HG03565 (cell line): ENCODE measurements around the gene GALNT7.

Source experiments
- ATAC-seq: cut with Tn5 transposase; IDR thresholded peaks from one replicate; pipeline ENCODE4 v1.9.1; 2021; ENCODE audit warnings: mild to moderate bottlenecking, moderate library complexity; ENCODE audit not compliant: unreplicated experiment

Gene GALNT7

GRCh38 chr4:173334085-173334890 is 165.7 kb downstream of the GALNT7 start, which contains the start of gene HMGB2:
HMGB2 (minus strand) TSS chr4:173334358; CDS start chr4:173333649, 709 bp downstream.
- peak; percentile 89 for ATAC-seq

- peak; percentile 27 for ATAC-seq
Observed at GRCh38 chr4:173334891-173335752, 166.5 kb downstream of the GALNT7 start.

- no peak for ATAC-seq
Observed at GRCh38 chr4:173337463-173337862, 168.9 kb downstream of the GALNT7 start.

- no peak for ATAC-seq
Observed at GRCh38 chr4:173343832-173344397, 175.3 kb downstream of the GALNT7 start.

- peak; percentile 51 for ATAC-seq
Observed at GRCh38 chr4:173345648-173346047, 177.0 kb downstream of the GALNT7 start.

- ATAC-seq, result no peak
Observed at GRCh38 chr4:173346074-173346473, 177.5 kb downstream of the GALNT7 start.

- ATAC-seq, result no peak
Observed at GRCh38 chr4:173347467-173347866, 178.9 kb downstream of the GALNT7 start.

- no peak for ATAC-seq
Observed at GRCh38 chr4:173357939-173358338, 189.3 kb downstream of the GALNT7 start.

GRCh38 chr4:173360587-173361221 is 192.1 kb downstream of the GALNT7 start:
- ATAC-seq, result no peak

GRCh38 chr4:173362666-173363065 is 194.1 kb downstream of the GALNT7 start:
- no peak for ATAC-seq

GRCh38 chr4:173365359-173365996 is 196.9 kb downstream of the GALNT7 start:
- no peak for ATAC-seq

- peak; percentile 28 for ATAC-seq
Observed at GRCh38 chr4:173367285-173367684, 198.7 kb downstream of the GALNT7 start.

GRCh38 chr4:173367946-173368345 is 199.3 kb downstream of the GALNT7 start:
- no peak for ATAC-seq

GRCh38 chr4:173370130-173370476 is 201.5 kb downstream of the GALNT7 start:
- ATAC-seq, result no peak

GRCh38 chr4:173370477-173371291 is 202.1 kb downstream of the GALNT7 start, which contains the start of gene SAP30:
SAP30 (plus strand) TSS chr4:173370954; CDS start chr4:173371183, 229 bp downstream.
- ATAC-seq, result peak; percentile 53

- peak; percentile 8 for ATAC-seq
Observed at GRCh38 chr4:173371292-173372192, 202.9 kb downstream of the GALNT7 start.
